Colonic mucosa (tissue), 4 donors: ENCODE data around the gene GLCE. TPM values are rescaled to one million over a fixed set of nuclear protein-coding genes. Genes with fewer than 3 reads are reported as not detected.

ENCODE experiments used
- DNase-seq: peaks from one replicate; pipeline ENCODE4 v3.0.0-alpha.2; 2020
- H3K27ac ChIP-seq: fragments of 200-600 bp; one replicate; pipeline ENCODE4 v1.8.0; 2021
- H3K27me3 ChIP-seq: fragments of 200-600 bp; one replicate; pipeline ENCODE4 v1.8.0; 2021
- H3K36me3 ChIP-seq: fragments of 200-600 bp; one replicate; pipeline ENCODE4 v1.8.0; 2021
- H3K4me1 ChIP-seq: fragments of 200-600 bp; one replicate; pipeline ENCODE4 v1.8.0; 2021; ENCODE audit warnings: mild to moderate bottlenecking
- H3K4me3 ChIP-seq: fragments of 200-600 bp; one replicate; pipeline ENCODE4 v1.8.0; 2021
- H3K9ac ChIP-seq, 2 donors: one replicate each; pipeline ENCODE4 v1.7.0; 2013; ENCODE audit warnings: control low read depth in 2 of 2, low read depth in 2 of 2, low read length in 2 of 2
- H3K9me3 ChIP-seq: fragments of 200-600 bp; one replicate; pipeline ENCODE4 v1.8.0; 2021
- intact Hi-C: fragments of 100-400 bp; cut with DNase I; formaldehyde crosslinking; loops from one replicate; pipeline ENCODE4 v1.14.1; 2022
- total RNA-seq, 2 donors: library from RNA; stranded (reverse); fragmentation: NEBNext Ultra II Directional in 1 of 2; extraction: Animal tissue kit (Norgen Biotek cat#: 25700) in 1 of 2; gene quantifications; one replicate each; pipeline ENCODE4 v1.2.1, GENCODE V29; 2021
- TF ChIP-seq, protein P1 (sequence below): fragments of 200-600 bp; IDR thresholded peaks from one replicate; pipeline ENCODE4 v1.8.0; 2022; ENCODE audit warnings: antibody characterized with exemption, mild to moderate bottlenecking
- donor health status: healthy.
- donor health status: DM: no; HTN: no; CAD: no.
- donor health status: DM: no; HTN: no; CAD: no.

GLCE gene
- total RNA-seq, 2 donors from 2014 or later, result 28.0 to 61.1 TPM

DNA sequence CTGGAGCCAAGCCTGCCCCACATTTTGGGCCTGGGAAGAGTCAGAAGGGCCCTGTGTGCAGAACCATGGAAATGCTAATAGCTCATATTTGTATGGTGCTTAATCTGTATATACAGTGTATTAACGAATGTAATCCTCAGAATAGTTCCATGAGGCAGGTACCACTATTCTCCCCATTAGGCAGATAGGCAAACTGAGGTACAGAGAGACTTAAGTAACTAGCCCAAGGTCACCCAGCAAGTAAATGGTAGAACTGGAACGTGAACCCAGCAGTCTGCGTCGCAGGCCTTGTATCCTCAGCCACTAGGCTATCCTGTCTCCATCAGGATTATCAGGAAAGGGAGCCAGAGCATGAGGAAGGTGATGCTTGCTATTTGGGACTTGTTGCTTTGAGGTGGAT is 28.0 kb upstream of the GLCE start:
- no peaks in the 10 kb centered on the region for H3K27me3 ChIP-seq
- no peaks in the 10 kb centered on the region for H3K9me3 ChIP-seq
- no peaks in the 10 kb centered on the region for H3K36me3 ChIP-seq
- no peak overlapping the region for H3K9ac ChIP-seq
- H3K27ac ChIP-seq, result no peak overlapping the region
- no peaks in the 10 kb centered on the region for H3K4me1 ChIP-seq
- no peak overlapping the region for H3K4me3 ChIP-seq
- intact Hi-C loops, result no loop called here
- DNase-seq, result no peak
- TF ChIP-seq, protein P1, sequence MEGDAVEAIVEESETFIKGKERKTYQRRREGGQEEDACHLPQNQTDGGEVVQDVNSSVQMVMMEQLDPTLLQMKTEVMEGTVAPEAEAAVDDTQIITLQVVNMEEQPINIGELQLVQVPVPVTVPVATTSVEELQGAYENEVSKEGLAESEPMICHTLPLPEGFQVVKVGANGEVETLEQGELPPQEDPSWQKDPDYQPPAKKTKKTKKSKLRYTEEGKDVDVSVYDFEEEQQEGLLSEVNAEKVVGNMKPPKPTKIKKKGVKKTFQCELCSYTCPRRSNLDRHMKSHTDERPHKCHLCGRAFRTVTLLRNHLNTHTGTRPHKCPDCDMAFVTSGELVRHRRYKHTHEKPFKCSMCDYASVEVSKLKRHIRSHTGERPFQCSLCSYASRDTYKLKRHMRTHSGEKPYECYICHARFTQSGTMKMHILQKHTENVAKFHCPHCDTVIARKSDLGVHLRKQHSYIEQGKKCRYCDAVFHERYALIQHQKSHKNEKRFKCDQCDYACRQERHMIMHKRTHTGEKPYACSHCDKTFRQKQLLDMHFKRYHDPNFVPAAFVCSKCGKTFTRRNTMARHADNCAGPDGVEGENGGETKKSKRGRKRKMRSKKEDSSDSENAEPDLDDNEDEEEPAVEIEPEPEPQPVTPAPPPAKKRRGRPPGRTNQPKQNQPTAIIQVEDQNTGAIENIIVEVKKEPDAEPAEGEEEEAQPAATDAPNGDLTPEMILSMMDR, result no peak

GRCh38 chr15:69132977-69133861 is 27.2 kb upstream of the GLCE start:
- TF ChIP-seq, protein P1, result no peak
- H3K27ac ChIP-seq, result no peak overlapping the region

DNA sequence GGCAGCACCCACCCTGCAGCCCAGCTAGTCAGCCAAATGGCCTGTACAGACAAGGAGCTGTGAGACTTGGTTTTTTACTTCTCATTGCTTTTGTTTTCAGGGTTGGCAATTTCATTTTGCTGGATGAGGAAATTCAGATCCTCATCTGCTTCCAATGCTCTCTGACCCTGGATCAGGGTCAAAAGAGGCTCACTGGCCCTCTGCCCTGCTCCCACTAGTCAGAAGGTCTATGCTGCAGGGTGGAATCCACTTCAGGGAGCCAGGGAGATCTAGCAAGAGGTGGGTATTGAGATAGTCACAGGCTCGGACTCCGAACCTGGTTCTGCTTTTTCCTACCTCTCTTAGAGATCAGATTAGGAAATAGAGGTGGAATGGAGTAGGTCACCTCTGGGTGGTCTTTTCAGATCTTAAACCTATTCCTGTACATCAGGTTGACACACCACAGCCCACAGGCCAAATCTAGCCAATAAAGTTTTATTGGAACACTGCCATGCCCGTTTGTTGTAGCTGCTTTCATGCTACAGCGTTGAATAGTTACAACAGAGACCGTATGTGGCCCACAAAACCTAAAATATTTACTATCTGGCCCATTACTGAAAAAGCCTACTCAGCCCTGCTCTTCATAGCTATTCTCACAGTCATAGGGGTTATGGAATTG is 26.4 kb upstream of the GLCE start:
- TF ChIP-seq, protein P1, result no peak
- Histone ChIP-seq H3K4me3 (no peak overlapping the region), H3K27ac (no peak overlapping the region), H3K4me1 (no peaks in the 10 kb centered on the region), H3K9me3 (no peaks in the 10 kb centered on the region), H3K27me3 (no peaks in the 10 kb centered on the region), H3K36me3 (no peaks in the 10 kb centered on the region), H3K9ac (no peak overlapping the region)
- DNase-seq, result no peak
- intact Hi-C loops, result no loop called here

More at GRCh38 chr15:69132977-69133861, 27.2 kb upstream of the GLCE start:
- Histone ChIP-seq H3K4me1 (no peaks in the 10 kb centered on the region), H3K9ac (no peak overlapping the region), H3K27me3 (no peaks in the 10 kb centered on the region), H3K4me3 (no peak overlapping the region), H3K36me3 (no peaks in the 10 kb centered on the region), H3K9me3 (no peaks in the 10 kb centered on the region)
- DNase-seq, result no peak
- intact Hi-C loops, result no loop called here

GRCh38 chr15:69134791-69135190 is 25.6 kb upstream of the GLCE start:
- Histone ChIP-seq H3K4me1 (no peaks in the 10 kb centered on the region), H3K9me3 (no peaks in the 10 kb centered on the region), H3K36me3 (no peaks in the 10 kb centered on the region), H3K9ac (no peak overlapping the region), H3K4me3 (no peak overlapping the region), H3K27ac (no peak overlapping the region), H3K27me3 (no peaks in the 10 kb centered on the region)
- TF ChIP-seq, protein P1, result no peak
- intact Hi-C loops, result no loop called here
- no peak for DNase-seq

- Histone ChIP-seq H3K4me1 (no peaks in the 10 kb centered on the region), H3K9me3 (no peaks in the 10 kb centered on the region), H3K36me3 (no peaks in the 10 kb centered on the region), H3K27me3 (no peaks in the 10 kb centered on the region), H3K4me3 (no peak overlapping the region), H3K27ac (no peak overlapping the region), H3K9ac (no peak overlapping the region)
- TF ChIP-seq, protein P1, result no peak
- DNase-seq, result no peak
- intact Hi-C loops, result no loop called here
Observed at GRCh38 chr15:69135499-69135898, 24.9 kb upstream of the GLCE start.
